IMR-90 (cell line): ENCODE data around the gene ZNF827. TPM values are rescaled to one million over a fixed set of nuclear protein-coding genes. Genes with fewer than 3 reads are reported as not detected.

Source experiments
- ATAC-seq: fragments of 200-7000 bp; cut with Tn5 transposase; 2 replicates; pipeline ENCODE4 v1.9.1; 2020; ENCODE audit warnings: low read depth, mild to moderate bottlenecking, moderate library complexity
- BruUV-seq: library from RNA; stranded (reverse); fragments of 400-500 nt; replicated peaks from 2 replicates; lab custom pipeline; 2021; lab: Mats Ljungman, UMichigan
- CTCF ChIA-PET: fragments of 300-600 bp; formaldehyde crosslinking; extraction: SDS; loops from one replicate; lab custom pipeline; 2021; ENCODE audit warnings: antibody characterized with exemption; lab: Yijun Ruan, JAX
- POLR2A ChIA-PET: fragments of 300-600 bp; sonication (Branson Sonifier 250); formaldehyde crosslinking; loops from one replicate; lab custom pipeline; 2022; ENCODE audit warnings: antibody characterized with exemption; ENCODE audit not compliant: unreplicated experiment; lab: Charles Lee
- DNase-seq: peaks from one replicate; pipeline ENCODE4 v3.0.0; 2013
- H2AFZ ChIP-seq: replicated peaks from 2 replicates; pipeline ENCODE3; 2013; ENCODE audit warnings: low read length, mild to moderate bottlenecking; ENCODE audit not compliant: poor library complexity
- H2AK5ac ChIP-seq: 2 replicates; pipeline ENCODE4 v1.6.1; 2013; ENCODE audit warnings: low read depth, low read length, inconsistent platforms
- H2AK9ac ChIP-seq: replicated peaks from 2 replicates; pipeline ENCODE3; 2013; ENCODE audit warnings: mild to moderate bottlenecking, low read depth, low read length, moderate library complexity; ENCODE audit not compliant: poor library complexity
- H2BK120ac ChIP-seq: 2 replicates; pipeline ENCODE4 v1.6.1; 2013; ENCODE audit warnings: low read depth, low read length, inconsistent platforms
- H2BK15ac ChIP-seq: 3 replicates; pipeline ENCODE4 v1.6.1; 2013; ENCODE audit warnings: low read depth, low read length, inconsistent platforms
- H2BK20ac ChIP-seq: 2 replicates; pipeline ENCODE4 v1.6.1; 2013; ENCODE audit warnings: low read depth, mild to moderate bottlenecking, inconsistent platforms, low read length, moderate library complexity
- H2BK5ac ChIP-seq: 2 replicates; pipeline ENCODE4 v1.6.1; 2013; ENCODE audit warnings: mild to moderate bottlenecking, low read depth, low read length, inconsistent platforms; ENCODE audit not compliant: poor library complexity, severe bottlenecking
- H3K14ac ChIP-seq: replicated peaks from 2 replicates; pipeline ENCODE4 v1.6.1; 2013; ENCODE audit warnings: low read depth, low read length, inconsistent platforms
- H3K18ac ChIP-seq: 2 replicates; pipeline ENCODE4 v1.6.1; 2013; ENCODE audit warnings: low read depth, low read length, control low read depth
- H3K23ac ChIP-seq: 2 replicates; pipeline ENCODE4 v1.6.1; 2013; ENCODE audit warnings: low read depth, low read length, inconsistent platforms
- H3K27ac ChIP-seq: 2 replicates; pipeline ENCODE4 v1.5.1; 2013; ENCODE audit warnings: mild to moderate bottlenecking, control low read depth, low read length; ENCODE audit not compliant: insufficient read depth
- H3K27me3 ChIP-seq: 2 replicates; pipeline ENCODE4 v1.6.1; 2013; ENCODE audit warnings: low read length; ENCODE audit not compliant: control insufficient read depth, insufficient read depth
- H3K36me3 ChIP-seq: 2 replicates; pipeline ENCODE4 v1.6.1; 2013; ENCODE audit warnings: low read length, mixed read lengths; ENCODE audit not compliant: control insufficient read depth, insufficient read depth
- H3K4ac ChIP-seq: 2 replicates; pipeline ENCODE4 v1.6.1; 2013; ENCODE audit warnings: low read depth, low read length, inconsistent platforms
- H3K4me1 ChIP-seq: 2 replicates; pipeline ENCODE4 v1.6.1; 2013; ENCODE audit warnings: low read length, mixed read lengths; ENCODE audit not compliant: control insufficient read depth, insufficient read depth
- H3K4me2 ChIP-seq: 2 replicates; pipeline ENCODE4 v1.6.1; 2013; ENCODE audit warnings: low read depth, mild to moderate bottlenecking, control low read depth, low read length, moderate library complexity
- H3K4me3 ChIP-seq: 2 replicates; pipeline ENCODE4 v1.5.1; 2013; ENCODE audit warnings: low read depth, mild to moderate bottlenecking, control low read depth, low read length, moderate library complexity; ENCODE audit not compliant: insufficient read depth
- H3K56ac ChIP-seq: 2 replicates; pipeline ENCODE4 v1.6.1; 2013; ENCODE audit warnings: low read length, inconsistent platforms; ENCODE audit not compliant: insufficient read depth; ENCODE audit errors: extremely low read depth
- H3K79me1 ChIP-seq, 2 experiments: 2 replicates each; pipeline ENCODE4 v1.6.1; 2013; ENCODE audit warnings: low read length in 2 of 2, inconsistent platforms in 1 of 2, low read depth in 1 of 2
- H3K9ac ChIP-seq: 2 replicates; pipeline ENCODE4 v1.6.1; 2013; ENCODE audit warnings: low read depth, low read length, control low read depth
- H3K9me1 ChIP-seq: 2 replicates; pipeline ENCODE4 v1.6.1; 2013; ENCODE audit warnings: low read length, inconsistent platforms; ENCODE audit not compliant: insufficient read depth
- H3K9me3 ChIP-seq: 2 replicates; pipeline ENCODE4 v1.6.1; 2013; ENCODE audit warnings: low read length; ENCODE audit not compliant: control insufficient read depth, insufficient read depth
- H4K20me1 ChIP-seq: 2 replicates; pipeline ENCODE4 v1.6.1; 2013; ENCODE audit warnings: low read length, inconsistent platforms; ENCODE audit not compliant: insufficient read depth
- H4K5ac ChIP-seq: 2 replicates; pipeline ENCODE4 v1.6.1; 2013; ENCODE audit warnings: mild to moderate bottlenecking, low read depth, low read length, control low read depth
- H4K8ac ChIP-seq, 2 experiments: 2 replicates each; pipeline ENCODE4 v1.6.1; 2013; ENCODE audit warnings: low read depth in 2 of 2, low read length in 2 of 2, control low read depth in 1 of 2, inconsistent platforms in 1 of 2
- H4K91ac ChIP-seq: 2 replicates; pipeline ENCODE4 v1.6.1; 2013; ENCODE audit warnings: low read depth, low read length, inconsistent platforms; ENCODE audit not compliant: insufficient read depth
- CHD1 ChIP-seq: IDR thresholded peaks from 2 replicates; pipeline ENCODE4 v1.6.1; 2012; ENCODE audit warnings: low read depth, low read length, improper control_type of control experiment
- WGBS, 2 experiments: methylation state at CpG; one replicate each; pipeline versions ENCODE4 v1.1.5 to v1.1.7; 2013; ENCODE audit warnings: missing lambda C conversion rate in 2 of 2; ENCODE audit not compliant: insufficient read length in 1 of 2; ENCODE audit errors: extremely low coverage in 2 of 2; 5-methylcytosine and 5-hydroxymethylcytosine counted together
- dilution Hi-C: fragments of 300-500 bp; cut with HindIII; formaldehyde crosslinking; loops from one replicate; pipeline ENCODE4 v1.14.3; 2018; ENCODE audit warnings: low sequenced_read_pairs; ENCODE audit not compliant: unreplicated experiment
- in situ Hi-C: fragments of 300-500 bp; cut with MboI; formaldehyde crosslinking; loops from 3 replicates; pipeline ENCODE4 v1.14.3; 2019; ENCODE audit warnings: low sequenced_read_pairs, inconsistent platforms, mixed read lengths
- intact Hi-C: fragments of 100-400 bp; cut with micrococcal nuclease; formaldehyde crosslinking; loops from 2 replicates; pipeline ENCODE4 v1.10.0; 2022
- polyA plus RNA-seq, 3 experiments: library from polyadenylated mRNA; depleted of rRNA; stranded (reverse); fragments of >200 nt; gene quantifications; 2 replicates each; pipeline ENCODE4 v1.2.3, GENCODE V29; 2012; ENCODE audit warnings: low replicate concordance in 1 of 3
- total RNA-seq: library from RNA; depleted of rRNA; stranded (reverse); fragments of >200 nt; gene quantifications from 2 replicates; pipeline ENCODE4 v1.2.3, GENCODE V29; 2012

ZNF827 gene
- total and polyA plus RNA-seq, 2 of the 4 experiments (the other 2 are of a cell fraction): 6.6 to 31.7 TPM

DNA sequence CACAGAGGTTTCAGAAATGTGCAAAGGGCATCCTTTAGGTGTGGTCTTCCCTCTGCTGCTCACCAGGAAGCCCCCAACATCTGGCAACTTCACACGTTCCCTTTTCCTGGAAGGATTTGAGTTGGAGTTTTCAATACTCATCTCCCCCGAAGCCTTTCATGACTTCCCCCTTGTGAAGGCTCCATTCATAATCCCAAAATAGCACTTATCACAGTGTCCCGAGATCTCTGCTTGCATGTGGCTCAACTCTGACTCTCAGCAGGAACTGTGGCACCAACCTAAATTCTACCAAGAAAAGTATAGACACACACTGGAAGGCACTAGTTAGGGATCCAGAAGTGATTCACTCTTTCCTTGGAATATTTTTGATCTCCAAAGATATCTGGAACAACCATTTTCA, 40.5 kb upstream of the ZNF827 start:
- ChIA-PET CTCF (interaction anchor here (1.1 kb wide), 1 partner anchor 28 kb away, joined by 6 read pairs; no protein-coding TSS in a partner anchor), POLR2A (no interaction called here)
- H4K8ac ChIP-seq: no peak overlapping the region
- no TSS peak for BruUV-seq
- no peaks in the 10 kb centered on the region for H3K36me3 ChIP-seq
- no peak overlapping the region for H3K14ac ChIP-seq
- TF ChIP-seq CHD1: no peak
- no peak overlapping the region for H2AK5ac ChIP-seq
- no peak overlapping the region for H2BK15ac ChIP-seq
- H3K18ac ChIP-seq: no peak overlapping the region
- H3K79me1 ChIP-seq: no peaks in the 10 kb centered on the region
- H3K4me1 ChIP-seq: no peaks in the 10 kb centered on the region
- no peak overlapping the region for H2BK20ac ChIP-seq
- no peak overlapping the region for H4K5ac ChIP-seq
- dilution Hi-C loops (no loop called here), in situ Hi-C loops (no loop called here), intact Hi-C loops (no loop called here)
- no peak overlapping the region for H3K4me3 ChIP-seq
- H4K20me1 ChIP-seq: no peaks in the 10 kb centered on the region
- no peak overlapping the region for H2AFZ ChIP-seq
- no peak overlapping the region for H3K56ac ChIP-seq
- no peak overlapping the region for H2BK5ac ChIP-seq
- no peak overlapping the region for H3K23ac ChIP-seq
- H2AK9ac ChIP-seq: no peak overlapping the region
- H3K4me2 ChIP-seq: no peak overlapping the region
- ATAC-seq (no peak), DNase-seq (no peak)
- WGBS, 2 experiments: no CpG with 5 or more reads among the region's 3 CpGs
- no peak overlapping the region for H4K91ac ChIP-seq
- H3K27me3 ChIP-seq: peaks cover 4% of the 10 kb centered on the region
- no peaks in the 10 kb centered on the region for H3K9me3 ChIP-seq
- H3K9me1 ChIP-seq: no peaks in the 10 kb centered on the region; the same call in 1 of the 2 replicates
- H3K27ac ChIP-seq: no peak overlapping the region
- no peak overlapping the region for H3K4ac ChIP-seq
- no peak overlapping the region for H3K9ac ChIP-seq
- H2BK120ac ChIP-seq: no peak overlapping the region
